ENCODE data around the gene CATSPERE. TPM values are rescaled to one million over a fixed set of nuclear protein-coding genes. Genes with fewer than 3 reads are reported as not detected.
A peak's percentile ranks its signal among the peaks of the same experiment; 100 is the strongest.

The CATSPERE gene
- total and polyA plus RNA-seq, 2 donors (not counting 3 experiments of a cell fraction or from before 2014, with no cell fraction given), result 0.61 to 1.9 TPM

- TF ChIP-seq POLR2A (IDR thresholded peaks at IDR 0.05; ENCODE audit: low read depth, low read length), result peak; percentile 57
- TF ChIP-seq EZH2 (IDR thresholded peaks at IDR 0.05; ENCODE audit: borderline replicate concordance, low read depth, low read length, severe bottlenecking), result no peak
- CTCF ChIA-PET, result interaction anchor here (2.9 kb wide), 1 partner anchor 37 kb away, joined by 11 read pairs; no protein-coding TSS in a partner anchor
- POLR2A ChIA-PET, result no interaction called here
- FAIRE-seq (no peak), DNase-seq (ENCODE audit: low read depth, low spot score) (no peak)
- H3K9me1 ChIP-seq (replicated peaks; ENCODE audit: control insufficient read depth, extremely low read depth, insufficient read depth, low read length), result no peaks in the 10 kb centered on the region
- H3K4me2 ChIP-seq (ENCODE audit: insufficient read depth, low read length), result peak within 1 kb of the TSS; percentile 95
- H3K9me3 ChIP-seq (replicated peaks; ENCODE audit: control insufficient read depth, insufficient read depth, low read length), result no peaks in the 10 kb centered on the region
- TSS peak; percentile 29 for BruUV-seq (replicated peaks)
- H3K4me1 ChIP-seq (ENCODE audit: control insufficient read depth, extremely low read depth, insufficient read depth, low read length), result peaks cover 45% of the 10 kb centered on the region
- H4K20me1 ChIP-seq (replicated peaks; ENCODE audit: control insufficient read depth, extremely low read depth, insufficient read depth, low read length), result no peaks in the 10 kb centered on the region
- peaks cover 51% of the 10 kb centered on the region for H3K79me2 ChIP-seq (ENCODE audit: control insufficient read depth, insufficient read depth, low read length)
- peak within 1 kb of the TSS; percentile 92 to 96 (median 94) for H3K4me3 ChIP-seq (replicated peaks in 1 of 3; ENCODE audit: insufficient read depth in 1 of 3, low read depth in 1 of 3, low read length in 3 of 3)
- H3K9ac ChIP-seq (replicated peaks; ENCODE audit: extremely low read depth, insufficient read depth, low read length), result peak within 1 kb of the TSS; percentile 95
- H2AFZ ChIP-seq (ENCODE audit: low read depth, low read length), result peak within 1 kb of the TSS; percentile 90
- peak within 1 kb of the TSS; percentile 77 for H3K27ac ChIP-seq (ENCODE audit: insufficient read depth, low read depth, low read length)
- H3K27me3 ChIP-seq (ENCODE audit: control insufficient read depth in 2 of 2, insufficient read depth in 2 of 2, low read length in 2 of 2), result no peaks in the 10 kb centered on the region
- H3K36me3 ChIP-seq (ENCODE audit: control insufficient read depth in 2 of 2, extremely low read depth in 1 of 2, insufficient read depth in 2 of 2, low read length in 2 of 2), result no peaks in the 10 kb centered on the region
- intact Hi-C loops (cut with micrococcal nuclease), result loop anchor here (1.0 to 10.0 kb wide), 10 partner anchors 98 to 1107 kb away; partner anchors contain the start of gene COX20
- dilution Hi-C loops (cut with MboI; ENCODE audit: extremely low pct_ligation_motif_present, low sequenced_read_pairs), result no loop called here
Observed at GRCh38 chr1:244451539-244451950, 9.5 kb upstream of the CATSPERE start, which contains the start of gene ADSS2. TSS of gene ADSS2 (minus strand) at chr1:244451909. CDS start at chr1:244451817, 92 bp downstream.

- H3K9me1 ChIP-seq (replicated peaks; ENCODE audit: control insufficient read depth, extremely low read depth, insufficient read depth, low read length), result no peaks in the 10 kb centered on the region
- H3K4me3 ChIP-seq (replicated peaks in 1 of 3; ENCODE audit: insufficient read depth in 1 of 3, low read depth in 1 of 3, low read length in 3 of 3), result peak overlapping the region in 2 of 3 experiments; percentile 66 to 94
- FAIRE-seq, result peak; percentile 95
- TF ChIP-seq CTCF (IDR thresholded peaks at IDR 0.05; ENCODE audit: extremely low read depth in 1 of 2, insufficient read depth in 1 of 2, low read depth in 1 of 2, low read length in 2 of 2), result peak; percentile 55 to 60
- peak; percentile 93 for TF ChIP-seq POLR2AphosphoS5 (IDR thresholded peaks at IDR 0.05; ENCODE audit: insufficient read depth, low read depth, low read length)
- no peak for TF ChIP-seq JUN (IDR thresholded peaks at IDR 0.05; ENCODE audit: borderline replicate concordance, insufficient read depth, insufficient read length, low read depth)
- H3K79me2 ChIP-seq (ENCODE audit: control insufficient read depth, insufficient read depth, low read length), result peaks cover 45% of the 10 kb centered on the region
- intact Hi-C loops (cut with micrococcal nuclease) (loop anchor here (1.0 to 10.0 kb wide), 16 partner anchors 16 to 1107 kb away; partner anchors contain the start of genes COX20 and HNRNPU), dilution Hi-C loops (cut with MboI; ENCODE audit: extremely low pct_ligation_motif_present, low sequenced_read_pairs) (no loop called here)
- no peaks in the 10 kb centered on the region for H3K36me3 ChIP-seq (ENCODE audit: control insufficient read depth in 2 of 2, extremely low read depth in 1 of 2, insufficient read depth in 2 of 2, low read length in 2 of 2)
- H4K20me1 ChIP-seq (replicated peaks; ENCODE audit: control insufficient read depth, extremely low read depth, insufficient read depth, low read length), result no peaks in the 10 kb centered on the region
- no peaks in the 10 kb centered on the region for H3K9me3 ChIP-seq (replicated peaks; ENCODE audit: control insufficient read depth, insufficient read depth, low read length)
- BruUV-seq (replicated peaks), result no TSS peak
- H3K4me2 ChIP-seq (ENCODE audit: insufficient read depth, low read length), result peak overlapping the region; percentile 95
- H3K27me3 ChIP-seq (ENCODE audit: control insufficient read depth in 2 of 2, insufficient read depth in 2 of 2, low read length in 2 of 2), result no peaks in the 10 kb centered on the region
- ChIA-PET POLR2A (no interaction called here), CTCF (interaction anchor here (2.9 kb wide), 1 partner anchor 38 kb away, joined by 11 read pairs; no protein-coding TSS in a partner anchor)
- peak overlapping the region; percentile 60 for H3K9ac ChIP-seq (replicated peaks; ENCODE audit: extremely low read depth, insufficient read depth, low read length)
- peak; percentile 99 for DNase-seq (ENCODE audit: low read depth, low spot score)
- peak overlapping the region; percentile 90 for H2AFZ ChIP-seq (ENCODE audit: low read depth, low read length)
- H3K27ac ChIP-seq (ENCODE audit: insufficient read depth, low read depth, low read length), result peak overlapping the region; percentile 42
- peaks cover 39% of the 10 kb centered on the region for H3K4me1 ChIP-seq (ENCODE audit: control insufficient read depth, extremely low read depth, insufficient read depth, low read length)
Observed at GRCh38 chr1:244451951-244452795, 8.9 kb upstream of the CATSPERE start.

Measured in endothelial cell of umbilical vein (primary cell).